Activated CD4-positive, alpha-beta T cell treated with anti-CD3 and anti-CD28 coated beads, Interleukin-2, amount 50 U/mL, for 24 hours (primary cell): Measurements from ENCODE around the gene CYB561D2.

Source experiments
- DNase-seq, 2 donors: peaks; one replicate each; pipeline ENCODE4 v3.0.0-alpha.2; 2020; ENCODE audit warnings: low read depth in 1 of 2, low spot score in 1 of 2

CYB561D2 gene

GRCh38 chr3:50388016-50388719 lies 37.5 kb downstream of the CYB561D2 start:
- no peak for DNase-seq

- DNase-seq = no peak
Observed at GRCh38 chr3:50388720-50389413, 38.2 kb downstream of the CYB561D2 start.

GRCh38 chr3:50389414-50389767 lies 38.7 kb downstream of the CYB561D2 start:
- no peak for DNase-seq

GRCh38 chr3:50390508-50391224 lies 40.0 kb downstream of the CYB561D2 start:
- no peak for DNase-seq

- no peak for DNase-seq
Observed at GRCh38 chr3:50392101-50392715, 41.5 kb downstream of the CYB561D2 start.

GRCh38 chr3:50393061-50393460 lies 42.4 kb downstream of the CYB561D2 start:
- DNase-seq = no peak

- DNase-seq = no peak
Observed at GRCh38 chr3:50395070-50395860, 44.6 kb downstream of the CYB561D2 start.

GRCh38 chr3:50396502-50396901 lies 45.8 kb downstream of the CYB561D2 start:
- DNase-seq = no peak

GRCh38 chr3:50401978-50402595 lies 51.4 kb downstream of the CYB561D2 start:
- no peak for DNase-seq
